NCI-H187 (cell line): ENCODE data around the gene ERMAP.

Experiments
- DNase-seq, 2 experiments: peaks; one replicate each; lab custom pipeline; 2025; lab: John Stamatoyannopoulos, UW

ERMAP gene

GRCh38 chr1:42876009-42876408 lies 59.1 kb downstream of the ERMAP start:
- no peak for DNase-seq

GRCh38 chr1:42877380-42877779 lies 60.5 kb downstream of the ERMAP start:
- no peak for DNase-seq

GRCh38 chr1:42880384-42880783 lies 63.5 kb downstream of the ERMAP start:
- no peak for DNase-seq

GRCh38 chr1:42886046-42886739 lies 69.3 kb downstream of the ERMAP start:
- DNase-seq: no peak

GRCh38 chr1:42886800-42887199 lies 69.9 kb downstream of the ERMAP start:
- no peak for DNase-seq

DNA sequence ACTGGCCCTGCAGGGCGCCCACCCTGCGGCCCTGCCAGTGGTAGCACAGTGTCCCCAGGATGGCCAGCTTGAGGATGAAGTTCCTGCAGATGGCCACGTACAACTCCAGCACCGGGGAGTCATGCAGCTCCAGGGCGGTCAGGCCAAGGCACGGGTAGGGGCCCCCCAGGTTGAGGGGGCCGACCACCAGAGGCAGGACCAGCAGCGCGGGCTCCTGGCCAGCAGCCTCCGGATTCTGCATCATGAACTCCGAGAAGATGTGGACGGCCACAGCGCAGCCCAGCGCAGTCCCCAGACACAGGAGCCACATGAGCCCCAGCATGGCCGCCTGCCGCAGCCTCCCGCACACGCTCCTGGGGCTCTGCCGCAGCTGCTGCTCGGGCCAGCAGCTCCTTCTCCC lies 70.4 kb downstream of the ERMAP start:
- no peak for DNase-seq

GRCh38 chr1:42888013-42888633 lies 71.2 kb downstream of the ERMAP start:
- DNase-seq: no peak

DNA sequence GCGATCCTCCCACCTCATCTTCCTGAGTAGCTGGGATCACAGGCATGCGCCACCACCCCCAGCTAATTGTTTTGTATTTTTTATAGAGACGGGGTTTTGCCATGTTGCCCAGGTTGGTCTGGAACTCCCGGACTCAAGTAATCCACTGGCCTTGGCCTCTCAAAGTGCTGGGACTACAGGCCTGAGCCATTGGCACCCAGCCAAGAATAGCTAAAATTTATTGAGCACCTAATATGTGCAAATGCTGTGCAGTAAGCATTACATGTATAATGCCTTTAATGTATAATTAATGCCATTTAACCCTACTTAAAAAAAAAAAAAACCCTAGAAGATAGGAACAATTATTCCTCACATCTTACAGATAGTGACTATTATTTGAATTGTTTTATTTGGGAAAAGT lies 72.3 kb downstream of the ERMAP start:
- DNase-seq: no peak

- DNase-seq: peak; percentile 28 to 82
These were observed 74.7 kb downstream of the ERMAP start for GRCh38 chr1:42891465-42892138.
